Activated CD8-positive, alpha-beta T cell treated with anti-CD3 and anti-CD28 coated beads for 36 hours (primary cell): ENCODE data around the gene AAMP. TPM values are rescaled to one million over a fixed set of nuclear protein-coding genes. Genes with fewer than 3 reads are reported as not detected.

Source experiments
- ATAC-seq: fragments of 200-7000 bp; cut with Tn5 transposase; one replicate; pipeline ENCODE4 v1.10.0; 2021; ENCODE audit warnings: mild to moderate bottlenecking, moderate library complexity
- CTCF ChIA-PET: fragments of 350-600 bp; sonication (Branson Sonifier 250); formaldehyde crosslinking; loops from one replicate; lab custom pipeline; 2021; ENCODE audit warnings: antibody characterized with exemption; lab: Charles Lee
- POLR2A ChIA-PET: fragments of 350-600 bp; sonication (Branson Sonifier 250); formaldehyde crosslinking; loops from one replicate; lab custom pipeline; 2021; ENCODE audit warnings: antibody characterized with exemption; lab: Charles Lee
- DNase-seq: peaks from one replicate; pipeline ENCODE4 v3.0.0-alpha.2; 2020
- H3K27ac Mint-ChIP-seq: one replicate; pipeline ENCODE4 v1.8.0; 2021; ENCODE audit warnings: mild to moderate bottlenecking, mixed read lengths
- H3K27me3 Mint-ChIP-seq: one replicate; pipeline ENCODE4 v1.8.0; 2021; ENCODE audit warnings: mixed read lengths
- H3K36me3 Mint-ChIP-seq: one replicate; pipeline ENCODE4 v1.8.0; 2021; ENCODE audit warnings: low read depth, mixed read lengths
- H3K4me1 Mint-ChIP-seq: one replicate; pipeline ENCODE4 v1.8.0; 2021; ENCODE audit warnings: low read depth, mixed read lengths
- H3K4me3 Mint-ChIP-seq: one replicate; pipeline ENCODE4 v1.8.0; 2021; ENCODE audit warnings: mild to moderate bottlenecking, moderate library complexity, mixed read lengths
- H3K9me3 Mint-ChIP-seq: one replicate; pipeline ENCODE4 v1.8.0; 2021; ENCODE audit warnings: mixed read lengths
- intact Hi-C: fragments of 100-400 bp; cut with micrococcal nuclease; formaldehyde crosslinking; loops from one replicate; pipeline ENCODE4 v1.10.0; 2022
- total RNA-seq, 2 experiments: library from RNA; stranded (reverse); gene quantifications; one replicate each; pipeline ENCODE4 v1.2.3, GENCODE V29; 2021
- TF ChIP-seq, protein P1 (sequence below): fragments of 200-600 bp; IDR thresholded peaks from one replicate; pipeline ENCODE4 v1.8.0; 2022; ENCODE audit warnings: antibody characterized with exemption, mild to moderate bottlenecking

The AAMP gene
- total RNA-seq, 2 experiments from 2014 or later = 75.8 to 82.8 TPM

DNA sequence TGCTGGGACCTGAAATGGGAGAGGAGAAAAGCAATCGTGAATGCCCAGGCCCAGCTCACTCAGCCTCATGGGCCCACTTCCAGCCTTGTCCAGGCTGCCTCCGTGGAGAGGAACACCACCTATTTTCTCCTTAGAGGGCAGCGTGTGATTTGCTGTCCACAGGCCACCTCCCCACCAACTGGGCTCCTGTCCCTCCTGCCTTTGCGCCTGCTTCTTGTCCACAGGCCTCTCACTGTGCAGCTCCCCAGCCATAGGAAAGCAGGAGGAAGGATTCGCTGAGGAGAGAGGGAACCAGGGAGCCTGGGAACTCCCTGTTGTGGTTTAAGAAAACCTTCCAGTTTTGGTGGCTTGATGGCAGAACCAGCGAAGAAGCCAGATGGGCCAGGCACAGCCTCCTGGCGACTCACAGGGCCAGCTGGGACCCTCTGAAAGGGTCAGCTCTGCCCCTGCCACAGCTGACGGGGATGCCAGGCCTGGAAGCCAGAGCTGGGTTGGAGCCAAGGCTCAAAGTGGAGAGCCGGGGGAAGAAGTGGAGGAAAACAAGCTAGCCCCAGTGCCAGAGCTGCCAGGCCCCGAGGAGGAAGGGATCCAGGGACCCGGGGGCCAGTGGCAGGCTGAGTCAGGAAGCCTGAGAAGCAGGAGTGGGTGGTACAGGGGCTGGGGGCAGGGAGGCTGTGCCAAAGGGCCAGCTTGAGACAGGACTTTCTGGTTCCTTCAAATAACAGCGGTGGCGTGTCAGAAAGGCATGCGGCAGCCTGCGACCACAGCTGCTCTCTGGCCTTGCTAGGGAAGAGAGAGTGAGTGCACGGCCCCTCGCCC lies 12.4 kb upstream of the AAMP start:
- DNase-seq (no peak), ATAC-seq (no peak)
- Mint-ChIP-seq H3K27me3 (no peaks in the 10 kb centered on the region), H3K4me3 (no peak overlapping the region), H3K9me3 (no peaks in the 10 kb centered on the region), H3K36me3 (peaks cover 25% of the 10 kb centered on the region), H3K27ac (peak overlapping the region; percentile 55), H3K4me1 (peaks cover 47% of the 10 kb centered on the region)
- POLR2A ChIA-PET = interaction anchor here (6.2 kb wide), 1 partner anchor 9 kb away, joined by 97 read pairs; the partner anchor contains the start of genes AAMP and PNKD
- TF ChIP-seq, protein P1, sequence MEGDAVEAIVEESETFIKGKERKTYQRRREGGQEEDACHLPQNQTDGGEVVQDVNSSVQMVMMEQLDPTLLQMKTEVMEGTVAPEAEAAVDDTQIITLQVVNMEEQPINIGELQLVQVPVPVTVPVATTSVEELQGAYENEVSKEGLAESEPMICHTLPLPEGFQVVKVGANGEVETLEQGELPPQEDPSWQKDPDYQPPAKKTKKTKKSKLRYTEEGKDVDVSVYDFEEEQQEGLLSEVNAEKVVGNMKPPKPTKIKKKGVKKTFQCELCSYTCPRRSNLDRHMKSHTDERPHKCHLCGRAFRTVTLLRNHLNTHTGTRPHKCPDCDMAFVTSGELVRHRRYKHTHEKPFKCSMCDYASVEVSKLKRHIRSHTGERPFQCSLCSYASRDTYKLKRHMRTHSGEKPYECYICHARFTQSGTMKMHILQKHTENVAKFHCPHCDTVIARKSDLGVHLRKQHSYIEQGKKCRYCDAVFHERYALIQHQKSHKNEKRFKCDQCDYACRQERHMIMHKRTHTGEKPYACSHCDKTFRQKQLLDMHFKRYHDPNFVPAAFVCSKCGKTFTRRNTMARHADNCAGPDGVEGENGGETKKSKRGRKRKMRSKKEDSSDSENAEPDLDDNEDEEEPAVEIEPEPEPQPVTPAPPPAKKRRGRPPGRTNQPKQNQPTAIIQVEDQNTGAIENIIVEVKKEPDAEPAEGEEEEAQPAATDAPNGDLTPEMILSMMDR = no peak
- intact Hi-C loops = no loop called here
- CTCF ChIA-PET = interaction anchor here (8.6 kb wide), 1 partner anchor 9 kb away, joined by 161 read pairs; the partner anchor contains the start of genes AAMP and PNKD

DNA sequence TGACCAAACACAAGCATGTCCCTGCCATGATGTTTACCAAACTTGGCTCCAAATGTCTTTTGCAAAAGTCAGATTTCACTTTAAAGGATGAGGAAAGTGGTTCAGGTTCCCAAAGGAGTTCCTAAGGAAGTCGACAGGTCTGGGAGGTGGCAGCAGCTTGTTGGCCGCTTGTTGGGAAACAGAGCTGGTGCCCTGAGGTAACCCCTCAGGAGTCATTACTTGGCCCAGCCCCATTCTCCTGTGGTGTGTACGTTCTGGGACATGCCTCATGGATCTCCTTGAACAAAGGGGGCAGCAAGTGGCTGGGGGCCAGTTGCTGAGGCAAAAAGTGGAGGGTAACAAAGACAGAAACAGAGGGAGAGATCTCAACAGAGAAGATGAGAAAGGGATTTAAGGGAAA lies 11.5 kb upstream of the AAMP start:
- H3K27ac Mint-ChIP-seq = peak overlapping the region; percentile 23
- TF ChIP-seq, protein P1 = no peak
- DNase-seq (no peak), ATAC-seq (no peak)
- H3K36me3 Mint-ChIP-seq = peaks cover 28% of the 10 kb centered on the region
- ChIA-PET CTCF (interaction anchor here (8.6 kb wide), 1 partner anchor 8 kb away, joined by 161 read pairs; the partner anchor contains the start of genes AAMP and PNKD), POLR2A (no interaction called here)
- intact Hi-C loops = no loop called here
- H3K4me3 Mint-ChIP-seq = no peak overlapping the region
- peaks cover 38% of the 10 kb centered on the region for H3K4me1 Mint-ChIP-seq
- no peaks in the 10 kb centered on the region for H3K27me3 Mint-ChIP-seq
- no peaks in the 10 kb centered on the region for H3K9me3 Mint-ChIP-seq

DNA sequence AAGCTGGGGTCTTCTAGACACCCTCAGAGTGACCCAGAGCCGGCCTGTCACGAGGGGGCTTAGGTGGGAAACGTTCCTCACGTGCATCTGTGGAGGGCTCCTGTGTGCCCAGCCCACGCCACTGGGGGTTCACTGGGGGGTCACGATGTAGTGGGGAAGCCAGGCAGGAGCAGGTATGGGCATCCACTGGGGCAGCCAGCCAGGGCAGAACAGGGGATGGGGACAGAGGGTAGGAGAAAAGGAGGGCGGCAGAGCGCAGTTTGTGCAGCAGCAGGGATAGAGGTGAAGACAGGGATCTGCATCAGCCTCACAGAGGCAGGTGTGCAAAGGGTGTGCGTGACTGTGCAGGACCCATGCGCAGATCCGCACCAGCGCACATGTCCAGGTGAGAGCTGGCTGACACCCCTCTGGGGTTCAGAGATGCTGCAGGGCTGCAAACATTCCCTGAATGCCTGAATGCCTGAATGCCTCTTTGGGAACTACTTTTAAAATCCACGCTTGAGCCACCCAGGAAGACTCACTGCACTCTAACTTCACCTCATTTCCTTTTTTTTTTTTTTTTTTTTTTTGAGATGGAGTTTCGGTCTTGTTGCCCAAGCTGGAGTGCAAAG lies 10.4 kb upstream of the AAMP start:
- TF ChIP-seq, protein P1 = no peak
- Mint-ChIP-seq H3K4me3 (no peak overlapping the region), H3K9me3 (no peaks in the 10 kb centered on the region), H3K4me1 (peaks cover 28% of the 10 kb centered on the region), H3K27ac (peak overlapping the region; percentile 61), H3K27me3 (no peaks in the 10 kb centered on the region), H3K36me3 (peaks cover 22% of the 10 kb centered on the region)
- CTCF ChIA-PET = interaction anchor here (8.6 kb wide), 1 partner anchor 7 kb away, joined by 161 read pairs; the partner anchor contains the start of genes AAMP and PNKD
- POLR2A ChIA-PET = interaction anchor here (1.4 kb wide), 1 partner anchor 19 kb away, joined by 3 read pairs; no protein-coding TSS in a partner anchor
- no peak for DNase-seq
- intact Hi-C loops = no loop called here
- ATAC-seq = no peak

DNA sequence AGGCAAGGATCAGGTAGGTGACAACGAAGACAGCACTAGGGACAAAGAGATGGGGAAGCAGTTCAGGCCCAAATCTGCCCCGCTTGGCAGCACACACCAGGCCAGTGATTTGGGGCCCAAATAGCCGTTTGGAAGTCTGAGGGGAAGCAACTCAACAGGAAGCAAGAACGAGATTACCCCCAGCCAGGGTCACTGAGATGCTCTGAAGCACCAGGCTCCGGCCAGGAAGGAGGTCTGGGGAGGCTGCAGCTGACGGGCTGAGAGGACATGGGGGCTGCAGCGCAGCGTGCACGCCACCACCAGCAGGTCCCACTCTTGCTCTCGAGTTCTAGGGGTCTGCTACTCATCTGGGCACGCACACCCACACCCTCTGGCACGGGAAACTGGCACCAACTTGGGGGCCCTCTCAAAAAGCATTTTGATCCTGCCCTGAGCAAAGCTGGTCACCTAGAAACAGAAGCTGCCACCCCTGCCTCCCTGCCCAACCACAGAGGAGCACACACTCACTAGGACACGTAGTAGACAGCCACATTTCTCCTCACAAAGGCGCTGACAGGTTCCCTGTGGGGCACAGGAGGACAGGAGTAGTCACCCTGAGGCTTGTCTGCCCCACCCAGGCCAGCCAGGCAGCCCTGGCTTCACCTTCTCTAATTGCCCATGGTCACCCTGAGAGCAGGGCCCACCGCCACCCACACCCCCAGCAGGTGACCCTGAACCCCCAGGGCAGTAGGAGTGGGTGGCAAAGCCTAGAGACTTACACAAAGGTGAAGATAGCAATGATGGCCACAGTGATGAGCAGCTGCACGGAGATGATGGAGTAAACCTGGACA lies 8.8 kb upstream of the AAMP start:
- TF ChIP-seq, protein P1 = no peak
- DNase-seq (no peak), ATAC-seq (no peak)
- intact Hi-C loops = no loop called here
- POLR2A ChIA-PET = interaction anchor here (0.6 to 9.4 kb wide), 3 partner anchors 11 to 17 kb away, joined by 3 to 39 read pairs (median 3); no protein-coding TSS in a partner anchor
- H3K27me3 Mint-ChIP-seq = no peaks in the 10 kb centered on the region
- CTCF ChIA-PET = interaction anchor here (1.6 kb wide), 1 partner anchor 12 kb away, joined by 4 read pairs; no protein-coding TSS in a partner anchor
- H3K27ac Mint-ChIP-seq = no peak overlapping the region
- no peak overlapping the region for H3K4me3 Mint-ChIP-seq
- H3K36me3 Mint-ChIP-seq = peaks cover 31% of the 10 kb centered on the region
- no peaks in the 10 kb centered on the region for H3K9me3 Mint-ChIP-seq
- peaks cover 13% of the 10 kb centered on the region for H3K4me1 Mint-ChIP-seq
